ENCODE results near the gene ETHE1. TPM values are rescaled to one million over a fixed set of nuclear protein-coding genes. Genes with fewer than 3 reads are reported as not detected.
A peak's percentile ranks its signal among the peaks of the same experiment; 100 is the strongest.

The ETHE1 gene
- total RNA-seq, 1 donor from 2014 or later = 118 TPM

GRCh38 chr19:43462383-43462782 is 64.6 kb downstream of the ETHE1 start:
- Histone ChIP-seq H3K9me3 (no peaks in the 10 kb centered on the region), H3K27ac (no peak overlapping the region), H3K36me3 (no peaks in the 10 kb centered on the region), H3K4me3 (peak overlapping the region in 1 of 2 donors; percentile 69), H3K4me1 (peaks cover 0 to 8% of the 10 kb centered on the region in 2 donors), H3K27me3 (no peaks in the 10 kb centered on the region)
- no peak for TF ChIP-seq CTCF (IDR thresholded peaks at IDR 0.05)
- DNase-seq (ENCODE audit: low spot score in 2 of 2) = no peak
- intact Hi-C loops (cut with DNase I) = loop anchor here (2.0 kb wide), 2 partner anchors 64 to 206 kb away; partner anchors contain the start of gene ETHE1

- H3K27me3 ChIP-seq = no peaks in the 10 kb centered on the region
These were observed 65.7 kb downstream of the ETHE1 start for GRCh38 chr19:43461303-43461702.

GRCh38 chr19:43460362-43461016 is 66.5 kb downstream of the ETHE1 start:
- no peaks in the 10 kb centered on the region for H3K36me3 ChIP-seq
- no peak overlapping the region for H3K4me3 ChIP-seq
- H3K27me3 ChIP-seq = no peaks in the 10 kb centered on the region
- intact Hi-C loops (cut with DNase I) = no loop called here
- peaks cover 0 to 8% of the 10 kb centered on the region in 2 donors for H3K4me1 ChIP-seq
- no peak overlapping the region for H3K27ac ChIP-seq
- no peak for TF ChIP-seq CTCF (IDR thresholded peaks at IDR 0.05)
- no peak for DNase-seq (ENCODE audit: low spot score in 2 of 2)
- no peaks in the 10 kb centered on the region for H3K9me3 ChIP-seq

More at GRCh38 chr19:43461303-43461702, 65.7 kb downstream of the ETHE1 start:
- no peak for DNase-seq (ENCODE audit: low spot score in 2 of 2)
- Histone ChIP-seq H3K36me3 (no peaks in the 10 kb centered on the region), H3K9me3 (no peaks in the 10 kb centered on the region), H3K4me3 (no peak overlapping the region), H3K27ac (no peak overlapping the region), H3K4me1 (peaks cover 0 to 8% of the 10 kb centered on the region in 2 donors)
- intact Hi-C loops (cut with DNase I) = no loop called here
- TF ChIP-seq CTCF (IDR thresholded peaks at IDR 0.05) = no peak

GRCh38 chr19:43457809-43458208 is 69.2 kb downstream of the ETHE1 start:
- Histone ChIP-seq H3K36me3 (no peaks in the 10 kb centered on the region), H3K9me3 (no peaks in the 10 kb centered on the region), H3K27ac (no peak overlapping the region), H3K4me1 (peaks cover 0 to under 1% of the 10 kb centered on the region in 2 donors), H3K27me3 (no peaks in the 10 kb centered on the region), H3K4me3 (no peak overlapping the region)
- DNase-seq (ENCODE audit: low spot score in 2 of 2) = no peak
- TF ChIP-seq CTCF (IDR thresholded peaks at IDR 0.05) = no peak
- intact Hi-C loops (cut with DNase I) = no loop called here

Other genes starting within 250 kb of the ETHE1 start
- not detected for gene CD177, start 173.5 kb downstream of the ETHE1 start, total RNA-seq
- gene TEX101, start 112.3 kb downstream of the ETHE1 start, total RNA-seq = not detected
- not detected for gene LYPD3, start 61.6 kb downstream of the ETHE1 start, total RNA-seq
- 1.8 TPM for gene PHLDB3, start 22.5 kb downstream of the ETHE1 start, total RNA-seq
- not detected for gene ZNF575, start 6.0 kb upstream of the ETHE1 start, total RNA-seq
- gene XRCC1, start 48.3 kb upstream of the ETHE1 start, total RNA-seq = 6.4 TPM
- gene PINLYP, start 48.6 kb upstream of the ETHE1 start, total RNA-seq = 2.2 TPM
- 17.2 TPM for gene IRGQ, start 68.9 kb upstream of the ETHE1 start, total RNA-seq
- gene ZNF576, start 69.4 kb upstream of the ETHE1 start, total RNA-seq = 3.1 TPM
- gene SRRM5, start 84.9 kb upstream of the ETHE1 start, total RNA-seq = 0.32 TPM
- 37.3 TPM for gene ZNF428, start 92.4 kb upstream of the ETHE1 start, total RNA-seq
- gene CADM4, start 112.6 kb upstream of the ETHE1 start, total RNA-seq = 3.5 TPM
- 30.2 TPM for gene PLAUR, start 143.0 kb upstream of the ETHE1 start, total RNA-seq
- gene IRGC, start 188.9 kb upstream of the ETHE1 start, total RNA-seq = not detected
- gene SMG9, start 227.8 kb upstream of the ETHE1 start, total RNA-seq = 126 TPM

All from ascending aorta (tissue), 2 donors.